ENCODE measurements around the gene C9orf153. TPM values are rescaled to one million over a fixed set of nuclear protein-coding genes. Genes with fewer than 3 reads are reported as not detected.

The C9orf153 gene
- total and polyA plus RNA-seq, 2 of the 8 experiments (the other 6 are each of a cell fraction or from before 2014, with no cell fraction given) = not detected

- Histone ChIP-seq H4K20me1 (replicated peaks in 1 of 2; ENCODE audit: control insufficient read depth in 1 of 2, insufficient read depth in 2 of 2, low read length in 2 of 2) (peaks cover 0 to 7% of the 10 kb centered on the region in 2 experiments), H3K4me3 (ENCODE audit: extremely low read depth in 1 of 4, insufficient read depth in 2 of 4, low read depth in 3 of 4, low read length in 4 of 4) (peak overlapping the region in 2 of 4 experiments; percentile 88 to 95; a peak in 3 of 8 replicates), H3K9me3 (ENCODE audit: insufficient read depth in 2 of 2, low read depth in 1 of 2, low read length in 1 of 2) (no peaks in the 10 kb centered on the region), H3K79me2 (ENCODE audit: control insufficient read depth in 1 of 2, insufficient read depth in 2 of 2, low read length in 2 of 2) (peaks cover 9 to 53% of the 10 kb centered on the region in 2 experiments), H2BK15ac (ENCODE audit: low read length) (no peak overlapping the region), H3K23ac (ENCODE audit: insufficient read length) (no peak overlapping the region), H3K9ac (replicated peaks in 1 of 4; ENCODE audit: extremely low read depth in 1 of 4, low read depth in 3 of 4, low read length in 3 of 4) (no peak overlapping the region), H3K79me1 (ENCODE audit: low read depth, low read length) (peaks cover 3% of the 10 kb centered on the region; the same call in 1 of the 2 replicates), H2BK120ac (replicated peaks; ENCODE audit: low read depth, low read length) (no peak overlapping the region), H3K4me1 (replicated peaks in 1 of 4; ENCODE audit: control insufficient read depth in 3 of 4, insufficient read depth in 4 of 4, low read length in 3 of 4) (peaks cover 0 to 6% (median 5%) of the 10 kb centered on the region in 4 experiments; a peak in 4 of 7 replicates), H3K18ac (ENCODE audit: extremely low read depth, low read length) (no peak overlapping the region), H2AFZ (ENCODE audit: low read length) (no peak overlapping the region), H2BK5ac (ENCODE audit: low read depth, low read length) (no peak overlapping the region), H3K56ac (replicated peaks; ENCODE audit: insufficient read length, low read depth, low read length) (no peak overlapping the region), H3K4ac (replicated peaks; ENCODE audit: insufficient read length, low read depth, low read length) (no peak overlapping the region), H3K27ac (ENCODE audit: low read depth, low read length) (no peak overlapping the region), H4K91ac (replicated peaks; ENCODE audit: insufficient read length, low read length) (no peak overlapping the region), H3K27me3 (replicated peaks in 1 of 4; ENCODE audit: control insufficient read depth in 3 of 4, extremely low read depth in 1 of 4, insufficient read depth in 3 of 4, low read length in 3 of 4) (no peaks in the 10 kb centered on the region; a peak in 1 of 7 replicates), H4K8ac (ENCODE audit: extremely low read depth, insufficient read depth, low read length) (0 out of 2 replicates have a peak overlapping the region, but pooled peaks have one; percentile 2), H3K23me2 (ENCODE audit: low read depth, low read length) (peaks cover 7% of the 10 kb centered on the region), H3K36me3 (ENCODE audit: control insufficient read depth in 2 of 4, insufficient read depth in 4 of 4, low read length in 3 of 4) (peaks cover 0 to 11% (median 3%) of the 10 kb centered on the region in 4 experiments; a peak in 4 of 8 replicates), H2BK20ac (ENCODE audit: low read length) (no peak overlapping the region), H2BK12ac (ENCODE audit: low read depth, low read length) (no peak overlapping the region), H2AK5ac (ENCODE audit: low read depth, low read length) (no peak overlapping the region), H4K5ac (ENCODE audit: insufficient read length, low read depth, low read length) (no peak overlapping the region), H3K4me2 (ENCODE audit: insufficient read depth in 1 of 2, low read depth in 2 of 2, low read length in 2 of 2) (peak overlapping the region; percentile 81 to 90), H3K14ac (ENCODE audit: insufficient read length) (no peak overlapping the region)
- 89% methylated on average over 7 of the region's 7 CpGs; no CpG with 5 or more reads in 1 of the 2 experiments for WGBS, 2 experiments (ENCODE audit: extremely low coverage in 1 of 2, insufficient coverage in 1 of 2, insufficient read length in 1 of 2, insufficient replicate concordance in 2 of 2, low coverage in 1 of 2, low lambda C conversion rate in 2 of 2, missing lambda C conversion rate in 1 of 2)
- ChIA-PET CTCF (ENCODE audit: partially characterized antibody) (no interaction called here), POLR2A (ENCODE audit: partially characterized antibody) (interaction anchor here (2.4 kb wide), 1 partner anchor 181 kb away, joined by 14 read pairs; the partner anchor contains the start of gene GOLM1)
- no peak for DNase-seq (ENCODE audit: low read depth in 1 of 2, low spot score in 2 of 2)
- no peak for FAIRE-seq
- TF ChIP-seq KDM5A (IDR thresholded peaks at IDR 0.05; ENCODE audit: low read length) = no peak
- TF ChIP-seq SRF (IDR thresholded peaks at IDR 0.05; ENCODE audit: low read depth, low read length) = no peak
- no peak for TF ChIP-seq TAF1 (IDR thresholded peaks at IDR 0.05; ENCODE audit: low read depth, low read length)
- TF ChIP-seq HDAC2 (IDR thresholded peaks at IDR 0.05; ENCODE audit: borderline replicate concordance in 1 of 2, low read depth in 2 of 2, low read length in 2 of 2) = no peak
- no peak for TF ChIP-seq ATF3 (IDR thresholded peaks at IDR 0.05; ENCODE audit: insufficient read depth, low read depth, low read length)
- TF ChIP-seq BRCA1 (IDR thresholded peaks at IDR 0.05; ENCODE audit: low read depth, low read length) = no peak
- no peak for TF ChIP-seq SP1 (IDR thresholded peaks at IDR 0.05; ENCODE audit: low read depth, low read length)
- no peak for TF ChIP-seq MAX (IDR thresholded peaks at IDR 0.05)
- no peak for TF ChIP-seq YY1 (IDR thresholded peaks at IDR 0.05; ENCODE audit: low read depth, low read length)
- no peak for TF ChIP-seq SIRT6 (IDR thresholded peaks at IDR 0.05; ENCODE audit: low read length)
- TF ChIP-seq TAF7 (optimal IDR thresholded peaks at IDR 0.05; ENCODE audit: borderline replicate concordance, low read depth, low read length) = no peak
- TF ChIP-seq CBX8 (IDR thresholded peaks at IDR 0.05; ENCODE audit: borderline replicate concordance, low read depth, low read length) = no peak
- TF ChIP-seq TCF12 (IDR thresholded peaks at IDR 0.05; ENCODE audit: low read depth, low read length) = no peak
- TF ChIP-seq GTF2F1 (IDR thresholded peaks at IDR 0.05; ENCODE audit: borderline replicate concordance, low read depth, low read length) = no peak
Observed at GRCh38 chr9:86280580-86280979, 21.1 kb upstream of the C9orf153 start.

Measured in H1 (cell line).